ENCODE data around the gene GRPEL1.

DNA sequence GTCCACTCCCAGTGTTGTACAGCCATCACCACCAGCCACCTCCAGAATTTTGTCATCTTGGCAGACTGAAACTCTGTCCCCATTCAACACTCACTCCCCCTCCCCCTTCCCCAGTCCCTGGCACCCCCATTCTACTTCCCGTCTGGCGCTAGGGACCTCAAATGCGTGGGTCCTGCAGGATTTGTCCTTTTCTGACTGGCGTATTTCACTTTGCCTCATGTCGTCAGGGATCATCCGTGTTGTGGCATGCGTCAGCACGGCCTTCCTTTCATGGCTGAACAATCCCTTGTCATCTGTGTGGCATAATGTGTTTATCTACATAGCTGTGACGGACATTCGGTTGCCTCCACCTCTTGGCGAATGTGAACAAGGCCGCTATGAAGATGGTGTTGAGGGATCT lies 19.2 kb downstream of the GRPEL1 start:
- no peak for TF ChIP-seq POLR2A (IDR thresholded peaks at IDR 0.05)
- TF ChIP-seq, protein P1, sequence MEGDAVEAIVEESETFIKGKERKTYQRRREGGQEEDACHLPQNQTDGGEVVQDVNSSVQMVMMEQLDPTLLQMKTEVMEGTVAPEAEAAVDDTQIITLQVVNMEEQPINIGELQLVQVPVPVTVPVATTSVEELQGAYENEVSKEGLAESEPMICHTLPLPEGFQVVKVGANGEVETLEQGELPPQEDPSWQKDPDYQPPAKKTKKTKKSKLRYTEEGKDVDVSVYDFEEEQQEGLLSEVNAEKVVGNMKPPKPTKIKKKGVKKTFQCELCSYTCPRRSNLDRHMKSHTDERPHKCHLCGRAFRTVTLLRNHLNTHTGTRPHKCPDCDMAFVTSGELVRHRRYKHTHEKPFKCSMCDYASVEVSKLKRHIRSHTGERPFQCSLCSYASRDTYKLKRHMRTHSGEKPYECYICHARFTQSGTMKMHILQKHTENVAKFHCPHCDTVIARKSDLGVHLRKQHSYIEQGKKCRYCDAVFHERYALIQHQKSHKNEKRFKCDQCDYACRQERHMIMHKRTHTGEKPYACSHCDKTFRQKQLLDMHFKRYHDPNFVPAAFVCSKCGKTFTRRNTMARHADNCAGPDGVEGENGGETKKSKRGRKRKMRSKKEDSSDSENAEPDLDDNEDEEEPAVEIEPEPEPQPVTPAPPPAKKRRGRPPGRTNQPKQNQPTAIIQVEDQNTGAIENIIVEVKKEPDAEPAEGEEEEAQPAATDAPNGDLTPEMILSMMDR (IDR thresholded peaks at IDR 0.05), result no peak

Data from testis (tissue), 2 donors.